ENCODE results near the gene CGNL1.
A peak's percentile ranks its signal among the peaks of the same experiment; 100 is the strongest.

DNA sequence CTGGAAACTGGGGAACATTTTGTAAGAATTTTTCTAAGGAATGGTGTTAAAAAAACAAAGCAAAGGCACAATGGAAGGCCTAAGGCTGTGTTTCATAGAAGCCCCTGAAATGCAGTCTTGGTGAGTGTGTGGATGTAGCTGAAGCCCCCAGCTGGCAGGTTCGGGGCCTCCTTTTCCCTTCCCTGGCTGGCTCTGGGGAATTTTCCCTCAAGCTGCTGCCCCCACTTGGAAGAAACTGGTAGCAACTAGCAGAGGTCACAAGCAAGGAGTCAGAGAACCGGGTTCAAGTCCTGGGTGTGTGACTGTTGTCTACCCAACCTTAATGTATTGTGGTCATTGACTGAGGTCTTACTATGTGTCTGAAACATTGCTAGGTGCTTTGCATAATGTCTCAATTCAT, 130.1 kb downstream of the CGNL1 start:
- TF ChIP-seq, protein P1, sequence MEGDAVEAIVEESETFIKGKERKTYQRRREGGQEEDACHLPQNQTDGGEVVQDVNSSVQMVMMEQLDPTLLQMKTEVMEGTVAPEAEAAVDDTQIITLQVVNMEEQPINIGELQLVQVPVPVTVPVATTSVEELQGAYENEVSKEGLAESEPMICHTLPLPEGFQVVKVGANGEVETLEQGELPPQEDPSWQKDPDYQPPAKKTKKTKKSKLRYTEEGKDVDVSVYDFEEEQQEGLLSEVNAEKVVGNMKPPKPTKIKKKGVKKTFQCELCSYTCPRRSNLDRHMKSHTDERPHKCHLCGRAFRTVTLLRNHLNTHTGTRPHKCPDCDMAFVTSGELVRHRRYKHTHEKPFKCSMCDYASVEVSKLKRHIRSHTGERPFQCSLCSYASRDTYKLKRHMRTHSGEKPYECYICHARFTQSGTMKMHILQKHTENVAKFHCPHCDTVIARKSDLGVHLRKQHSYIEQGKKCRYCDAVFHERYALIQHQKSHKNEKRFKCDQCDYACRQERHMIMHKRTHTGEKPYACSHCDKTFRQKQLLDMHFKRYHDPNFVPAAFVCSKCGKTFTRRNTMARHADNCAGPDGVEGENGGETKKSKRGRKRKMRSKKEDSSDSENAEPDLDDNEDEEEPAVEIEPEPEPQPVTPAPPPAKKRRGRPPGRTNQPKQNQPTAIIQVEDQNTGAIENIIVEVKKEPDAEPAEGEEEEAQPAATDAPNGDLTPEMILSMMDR (IDR thresholded peaks at IDR 0.05; ENCODE audit: poor library complexity): peak; percentile 25
- TF ChIP-seq EZH2 (IDR thresholded peaks at IDR 0.05; ENCODE audit: borderline replicate concordance): no peak

All from hepatocyte (in vitro differentiated cells).